Lung microvascular endothelial cell (primary cell): ENCODE measurements around the gene C15orf40. TPM values are rescaled to one million over a fixed set of nuclear protein-coding genes. Genes with fewer than 3 reads are reported as not detected.
"Not testable (repeated sequence)": the region's sequence is repeated elsewhere in the genome, so short reads cannot be mapped to it uniquely, and the experiment has no call there.

ENCODE experiments used
- DNase-seq, 2 donors: peaks; one replicate each; pipeline versions ENCODE4 v3.0.0 to v3.0.0-alpha.2; 2010; ENCODE audit warnings: low read depth in 2 of 2
- total RNA-seq: library from RNA; depleted of rRNA; stranded (reverse); fragments of >200 nt; gene quantifications from 2 replicates; pipeline ENCODE4 v1.2.1, GENCODE V29; 2014

C15orf40 gene
- 11.1 and 12.2 TPM in 2 replicates for total RNA-seq

DNA sequence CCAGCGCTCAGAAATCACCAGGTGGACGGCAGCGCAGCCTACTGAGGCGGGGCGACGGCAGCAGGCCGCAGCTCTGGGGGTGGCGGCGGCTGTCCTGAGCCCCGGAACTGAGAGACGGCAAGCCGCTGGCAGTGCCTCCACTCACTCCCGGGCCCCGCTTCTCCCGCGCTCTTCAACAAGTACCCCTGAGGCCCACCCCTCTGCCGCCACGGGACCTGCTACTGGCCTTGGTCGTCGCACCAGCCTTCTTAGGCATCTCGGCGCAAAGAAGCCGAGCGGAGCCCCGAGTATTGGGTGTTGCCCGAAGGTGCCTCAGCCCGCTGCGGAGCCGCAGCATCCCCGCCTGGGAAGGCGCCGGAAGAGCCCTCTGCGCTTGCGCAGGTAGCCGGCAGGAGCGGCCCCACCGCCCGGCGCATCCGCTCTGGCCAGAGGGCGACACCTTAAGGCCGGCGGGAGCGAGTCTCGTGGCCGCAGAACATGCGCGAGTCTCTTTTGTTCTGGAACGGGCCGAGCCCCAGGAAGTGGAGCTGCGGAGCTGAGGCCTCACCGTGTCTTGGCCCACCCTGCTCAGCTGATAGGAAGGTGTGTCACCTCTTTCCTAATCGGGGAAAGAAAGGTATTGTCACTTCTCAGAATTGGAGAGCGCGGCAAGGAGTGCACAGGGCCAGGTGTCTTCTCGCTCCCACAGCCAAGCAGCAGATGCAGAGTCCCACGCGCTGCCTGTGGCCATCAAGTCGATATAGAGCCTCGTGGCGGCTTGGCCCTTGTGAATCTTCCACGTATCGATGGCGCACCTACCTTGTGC lies at the start of gene C15orf40:
Gene C15orf40 (minus strand): TSS at position 369 of the 805 bp plus-strand sequence. CDS start 32 bp downstream, at position 337.
- DNase-seq, result peak; percentile 85 to 93

DNA sequence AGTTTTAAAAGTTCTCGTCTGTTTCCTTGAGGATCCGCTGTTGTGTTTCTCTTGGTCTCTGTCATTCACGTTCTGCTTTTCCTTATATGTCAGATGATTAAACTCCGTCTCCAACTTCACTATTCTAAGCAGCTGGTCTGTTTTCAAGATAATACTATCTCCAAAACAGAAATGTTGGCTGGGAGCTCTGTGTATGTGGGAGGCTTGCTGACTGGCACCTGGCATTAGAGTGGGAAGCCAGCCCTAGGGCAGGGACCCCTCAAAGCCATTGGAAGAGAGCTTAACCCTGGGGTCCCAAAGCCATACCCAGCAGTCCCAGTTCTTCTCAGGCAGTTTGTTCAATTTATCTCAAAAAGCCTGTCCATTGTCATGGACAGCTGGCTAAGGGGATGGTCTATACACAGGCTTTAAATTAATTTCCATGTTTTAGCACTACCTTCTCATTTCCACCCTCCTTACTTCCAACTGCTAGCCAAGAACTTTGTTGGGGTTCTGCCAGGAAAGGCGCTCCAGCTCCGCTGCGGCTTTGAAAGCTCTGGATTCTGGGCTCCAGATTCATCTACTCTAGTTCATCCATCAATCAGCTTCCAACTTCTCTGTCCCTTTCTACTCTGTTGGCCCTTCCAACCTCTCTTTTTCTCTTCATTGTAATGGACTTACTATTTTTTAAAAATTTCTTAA lies 46.4 kb upstream of the C15orf40 start:
- DNase-seq, result peak in 1 of 2 donors; percentile 37

DNA sequence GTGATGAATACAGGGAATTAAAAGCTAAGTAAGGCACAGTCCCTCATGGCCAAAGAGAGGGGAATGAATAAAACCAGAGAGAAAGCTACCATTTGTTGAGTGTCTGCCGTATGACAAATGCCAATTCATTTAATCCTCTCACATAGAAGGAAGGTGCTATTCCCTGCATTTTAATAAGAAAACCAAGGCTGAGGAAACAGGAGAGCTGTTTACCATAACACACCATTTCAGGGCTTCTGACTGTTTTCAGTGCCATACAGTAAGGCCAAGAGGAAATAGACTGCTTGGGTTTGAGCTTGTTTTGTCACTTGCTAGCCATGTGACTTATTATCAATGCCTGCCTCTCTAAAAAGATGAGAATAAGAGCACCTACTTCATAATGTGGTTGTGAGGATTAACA lies 45.6 kb upstream of the C15orf40 start:
- no peak for DNase-seq

DNA sequence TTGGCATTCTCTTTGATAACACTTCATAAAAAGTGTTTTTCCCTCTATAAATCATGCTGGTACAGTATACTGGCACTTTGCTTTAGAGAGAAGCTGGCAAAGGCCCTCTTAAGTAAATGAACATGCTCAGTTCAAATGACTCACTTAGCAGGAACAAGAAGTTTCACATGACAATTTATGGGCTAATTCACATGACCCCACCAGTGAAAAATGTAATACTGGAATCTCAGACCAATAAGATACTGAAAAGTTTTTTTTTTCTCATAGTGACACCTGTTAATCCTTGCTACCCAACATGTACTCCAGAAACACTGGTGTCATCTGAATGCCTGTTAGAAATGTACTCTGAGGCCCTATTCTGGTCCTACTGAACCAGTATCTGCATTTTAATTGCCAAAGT lies 41.7 kb upstream of the C15orf40 start:
- peak in 1 of 2 donors; percentile 90 for DNase-seq

DNA sequence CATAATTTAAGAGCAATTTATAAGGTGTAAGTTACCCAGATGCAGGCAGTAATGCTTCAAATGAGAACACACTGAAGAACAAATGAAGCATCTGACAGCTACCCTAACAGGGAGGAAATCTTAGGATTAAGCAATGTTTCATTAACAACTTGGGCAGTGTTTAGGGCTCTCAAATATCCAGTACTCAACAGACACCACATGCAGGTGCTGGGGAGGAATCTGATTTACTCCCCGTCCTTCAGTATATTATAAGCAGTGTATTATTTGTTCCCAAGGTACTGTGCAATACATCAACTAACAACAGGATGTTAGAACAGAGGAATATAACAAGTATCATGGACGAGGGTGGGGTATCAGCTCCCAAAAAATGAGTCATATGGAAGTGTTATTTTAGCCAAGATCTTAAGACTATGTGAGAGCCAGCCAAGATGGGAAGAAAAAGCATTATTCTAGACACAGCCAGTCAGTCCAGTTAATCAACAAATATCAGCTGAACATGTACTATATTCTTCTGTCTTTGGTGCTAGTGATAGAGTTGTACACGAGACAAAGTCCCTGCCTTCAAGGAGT lies 35.2 kb upstream of the C15orf40 start:
- DNase-seq, result peak in 1 of 2 donors; percentile 85

DNA sequence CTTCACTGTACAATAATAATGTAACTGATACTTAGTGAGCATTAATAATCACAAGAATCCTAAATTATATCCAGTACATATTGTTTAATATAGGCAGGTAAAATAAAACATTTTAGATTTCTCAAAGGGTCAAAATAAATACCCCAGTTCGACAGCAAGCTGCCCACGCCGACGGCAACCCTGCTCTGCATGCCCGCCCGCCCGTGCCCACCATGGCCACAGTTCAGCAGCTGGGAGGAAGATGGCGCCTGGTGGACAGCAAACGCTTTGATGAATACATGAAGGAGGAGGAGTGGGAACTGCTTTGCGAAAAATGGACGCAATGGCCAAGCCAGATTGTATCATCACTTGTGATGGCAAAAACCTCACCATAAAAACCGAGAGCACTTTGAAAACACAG lies 32.7 kb upstream of the C15orf40 start:
- DNase-seq, result no peak

DNA sequence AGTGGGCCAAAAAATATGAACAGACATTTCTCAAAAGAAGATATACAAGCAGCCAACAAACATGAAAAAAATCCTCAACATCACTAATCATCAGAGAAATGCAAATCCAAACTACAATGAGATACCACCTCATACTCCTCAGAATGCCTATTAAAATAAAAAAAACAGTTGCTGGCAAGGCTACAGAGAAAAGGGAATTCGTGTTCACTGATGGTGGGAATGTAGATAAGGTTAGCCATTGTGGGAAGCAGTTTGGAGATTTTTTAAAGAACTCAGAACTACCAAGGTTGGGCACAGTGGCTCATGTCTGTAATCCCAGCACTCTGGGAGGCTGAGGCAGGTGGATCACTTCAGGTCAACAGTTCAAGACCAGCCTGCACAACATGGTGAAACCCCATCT lies 27.8 kb upstream of the C15orf40 start:
- no peak for DNase-seq

DNA sequence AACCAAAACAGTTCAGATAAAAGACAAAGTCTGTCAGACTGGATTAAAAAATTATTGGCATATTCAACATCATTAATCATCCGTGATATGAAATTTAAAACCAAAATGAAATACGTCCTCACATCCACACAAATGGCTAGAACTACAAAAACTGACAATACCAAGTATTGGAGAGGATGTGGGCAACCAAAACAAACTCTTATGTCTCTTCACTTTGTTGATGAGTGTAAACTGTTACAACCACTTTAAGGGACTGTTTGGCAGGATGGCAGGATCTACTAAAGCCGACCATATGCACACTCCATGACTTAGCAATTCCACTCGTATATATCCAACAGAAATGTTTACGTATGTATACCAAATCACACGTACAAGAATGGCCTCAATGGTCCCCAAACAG lies 24.8 kb upstream of the C15orf40 start:
- DNase-seq, result no peak

DNA sequence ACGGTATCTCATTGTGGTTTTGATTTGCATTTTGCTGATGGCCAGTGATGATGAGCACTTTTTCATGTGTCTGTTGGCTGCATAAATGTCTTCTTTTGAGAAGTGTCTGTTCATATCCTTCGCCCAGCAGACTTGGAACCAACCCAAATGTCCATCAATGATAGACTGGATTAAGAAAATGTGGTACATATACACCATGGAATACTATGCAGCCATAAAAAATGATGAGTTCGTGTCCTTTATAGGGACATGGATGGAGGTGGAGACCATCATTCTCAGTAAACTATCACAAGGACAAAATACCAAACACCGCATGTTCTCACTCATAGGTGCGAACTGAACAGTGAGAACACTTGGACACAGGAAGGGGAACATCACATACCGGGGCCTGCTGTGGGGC lies 19.8 kb upstream of the C15orf40 start:
- not testable (repeated sequence) for DNase-seq

DNA sequence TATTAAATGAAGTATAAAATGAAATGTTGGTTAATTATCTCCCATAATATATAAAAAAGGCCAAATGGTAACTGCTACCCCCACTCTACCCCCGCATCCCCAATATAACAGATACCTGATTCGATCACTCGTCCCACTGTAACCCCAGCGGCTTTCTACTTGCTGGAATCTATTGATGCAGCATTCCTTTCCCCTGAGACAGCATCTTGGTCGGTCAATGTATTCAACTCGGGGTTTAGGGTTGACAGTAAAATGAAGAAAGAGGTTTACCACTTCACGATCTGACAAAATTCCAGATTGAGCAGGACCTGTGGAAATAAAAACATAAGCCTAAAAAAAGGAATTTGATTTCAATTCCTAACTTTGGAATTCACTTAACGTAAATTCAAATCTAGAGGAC lies 18.6 kb upstream of the C15orf40 start:
- DNase-seq, result no peak

DNA sequence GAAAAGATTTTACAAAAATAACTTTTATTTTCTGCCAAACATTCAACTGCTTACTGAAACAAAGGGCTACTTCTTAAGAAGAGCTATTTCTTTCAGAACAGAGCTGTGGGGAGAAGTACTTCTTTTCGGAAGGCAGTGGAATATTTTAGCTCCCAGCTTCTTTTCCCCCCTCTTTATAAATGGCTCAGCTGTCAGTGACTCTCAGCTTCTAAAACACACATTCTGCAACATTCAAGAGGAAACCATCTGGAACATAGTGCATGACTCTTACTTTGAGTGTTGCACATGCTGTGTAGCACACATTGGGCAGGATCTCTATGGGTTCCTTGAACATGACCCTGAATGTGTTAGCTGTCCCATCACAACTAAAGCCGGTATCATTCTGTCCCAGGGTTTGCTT lies 7.0 kb upstream of the C15orf40 start:
- DNase-seq, result peak in 1 of 2 donors; percentile 31

DNA sequence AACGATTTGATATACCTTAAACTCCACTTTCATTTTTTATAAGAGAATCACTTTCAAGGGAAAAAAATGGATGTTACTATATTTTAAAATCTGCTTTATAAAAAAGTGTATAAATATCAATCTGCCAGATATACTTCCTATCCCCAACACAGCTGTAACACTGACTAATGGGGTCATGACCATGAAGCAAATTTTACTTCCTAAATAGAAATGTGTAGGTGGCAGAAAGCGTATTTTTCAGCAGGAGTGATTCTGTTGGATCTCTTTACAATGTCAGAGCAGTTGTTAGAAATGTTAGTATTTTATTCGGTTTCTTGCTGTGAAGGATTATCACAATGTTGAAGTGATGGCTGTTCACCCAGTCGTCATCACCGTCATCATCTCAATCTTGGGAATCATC lies 5.5 kb upstream of the C15orf40 start:
- DNase-seq, result peak; percentile 60 to 62

DNA sequence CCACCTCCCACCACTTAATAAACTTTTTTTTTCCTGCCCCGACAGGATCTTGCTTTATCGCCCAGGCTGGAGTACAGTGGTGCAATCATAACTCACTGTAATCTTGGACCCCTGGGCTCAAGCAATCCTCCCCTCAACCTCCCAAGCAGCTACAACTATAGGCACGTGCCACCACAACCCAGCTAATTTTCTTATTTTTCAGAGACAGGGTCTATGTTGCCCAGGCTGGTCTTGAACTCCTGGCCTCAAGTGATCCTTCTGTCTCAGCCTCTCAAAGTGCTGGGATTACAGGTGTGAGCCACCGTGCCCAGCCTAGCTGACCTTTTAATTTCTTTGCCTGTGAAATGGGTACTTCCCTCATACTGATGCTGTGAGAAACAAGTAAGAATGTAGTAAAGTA lies 3.9 kb upstream of the C15orf40 start:
- DNase-seq, result no peak

DNA sequence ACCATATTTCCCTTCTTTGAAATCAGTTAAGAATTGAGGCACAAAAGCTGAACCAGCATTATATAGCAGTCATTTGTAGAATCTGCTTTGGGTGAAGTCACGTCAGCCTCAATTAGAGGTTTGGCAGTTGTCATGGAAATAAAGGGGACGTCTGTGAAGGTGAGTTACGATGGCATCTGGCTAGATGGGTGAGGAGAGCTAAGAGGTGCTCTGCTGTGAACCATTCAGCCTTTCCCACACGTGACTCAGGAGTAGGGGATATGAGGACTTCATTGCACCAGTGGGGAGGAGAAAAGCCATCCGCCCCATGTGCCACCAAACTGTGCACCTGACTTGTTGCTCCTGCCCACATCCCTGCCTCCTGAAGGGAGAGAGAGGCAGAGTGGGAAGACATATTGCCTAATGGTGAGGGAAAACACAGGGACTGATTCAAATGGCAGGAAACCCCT lies 2.8 kb upstream of the C15orf40 start:
- no peak for DNase-seq

DNA sequence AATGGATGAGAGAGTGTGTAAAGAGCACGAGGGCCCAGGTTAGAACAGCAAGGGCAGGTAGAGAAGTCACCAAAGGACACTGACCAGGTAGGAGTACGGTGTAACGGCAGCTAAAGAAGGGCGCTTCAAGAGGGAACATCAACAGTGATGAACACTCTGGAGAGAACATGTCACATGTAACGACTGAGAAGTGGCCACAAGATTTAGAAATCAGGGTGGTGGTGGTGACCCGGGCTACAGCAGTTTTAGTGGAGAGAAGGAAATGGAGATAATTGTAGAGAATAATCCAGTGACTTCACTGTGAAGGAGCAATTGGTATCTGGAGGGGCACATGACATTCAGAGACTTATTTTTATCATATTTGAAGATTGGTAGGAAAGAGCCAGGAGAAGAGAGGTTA lies 1.2 kb upstream of the C15orf40 start:
- no peak for DNase-seq

DNA sequence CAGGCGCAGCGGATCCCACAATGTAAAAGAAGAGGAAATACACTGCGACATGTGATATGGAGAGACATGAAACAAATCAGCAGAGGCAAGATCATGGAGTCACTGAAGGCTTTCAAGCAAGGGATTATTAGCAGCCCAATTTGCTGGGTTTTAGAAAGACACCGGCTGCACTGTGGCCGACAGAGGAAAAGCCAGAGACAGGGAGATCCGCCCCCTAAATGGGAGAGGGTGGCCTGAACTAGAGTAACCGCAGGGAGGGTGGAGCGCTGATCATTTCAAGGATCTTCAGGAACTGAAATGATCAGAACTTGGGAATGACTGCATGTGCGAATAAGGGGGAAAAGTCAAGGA lies 612 bp upstream of the C15orf40 start:
- DNase-seq, result no peak

DNA sequence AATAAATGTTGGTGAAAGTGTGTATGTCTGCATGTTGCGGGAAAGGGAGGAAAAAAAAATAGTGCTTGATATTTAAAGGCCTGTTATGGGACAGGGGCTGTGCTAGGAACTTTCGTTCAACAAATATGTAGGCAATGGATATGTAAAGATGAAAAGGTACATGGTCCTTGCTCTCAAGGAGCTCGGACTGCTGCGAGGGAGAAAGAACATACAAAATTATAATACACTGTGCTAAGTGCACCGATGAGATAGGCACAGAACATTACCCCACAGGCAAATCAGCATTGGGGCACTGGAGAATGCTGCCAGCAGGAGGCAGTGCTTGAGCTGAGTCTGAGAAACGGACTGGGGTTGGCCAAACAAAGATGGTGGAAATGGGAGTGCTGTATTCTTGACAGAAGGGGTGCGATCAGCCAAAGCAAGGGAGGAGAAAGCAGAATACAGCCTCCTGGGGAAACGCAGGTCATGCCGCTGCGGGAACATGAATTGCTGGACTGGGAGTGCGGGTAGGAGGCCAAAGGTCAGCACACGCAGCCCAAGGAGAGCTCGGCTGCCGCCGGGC lies 649 bp downstream of the C15orf40 start:
- peak; percentile 88 to 90 for DNase-seq

DNA sequence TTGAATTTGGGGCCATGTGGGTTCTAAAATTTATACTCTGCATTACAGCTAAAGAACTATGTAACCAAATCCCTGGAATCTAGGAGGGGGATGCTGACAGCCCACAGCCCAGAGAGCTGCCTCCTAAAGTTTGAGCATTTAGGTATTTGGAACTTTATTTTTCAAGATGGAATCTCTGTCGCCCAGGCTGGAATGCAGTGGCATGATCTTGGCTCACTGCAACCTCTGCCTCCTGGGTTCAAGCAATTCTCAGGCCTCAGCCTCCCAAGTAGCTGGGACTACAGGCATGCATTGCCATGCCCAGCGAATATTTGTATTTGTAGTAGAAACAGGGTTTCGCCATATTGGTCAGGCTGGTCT lies 10.8 kb downstream of the C15orf40 start:
- DNase-seq, result not testable (repeated sequence)

DNA sequence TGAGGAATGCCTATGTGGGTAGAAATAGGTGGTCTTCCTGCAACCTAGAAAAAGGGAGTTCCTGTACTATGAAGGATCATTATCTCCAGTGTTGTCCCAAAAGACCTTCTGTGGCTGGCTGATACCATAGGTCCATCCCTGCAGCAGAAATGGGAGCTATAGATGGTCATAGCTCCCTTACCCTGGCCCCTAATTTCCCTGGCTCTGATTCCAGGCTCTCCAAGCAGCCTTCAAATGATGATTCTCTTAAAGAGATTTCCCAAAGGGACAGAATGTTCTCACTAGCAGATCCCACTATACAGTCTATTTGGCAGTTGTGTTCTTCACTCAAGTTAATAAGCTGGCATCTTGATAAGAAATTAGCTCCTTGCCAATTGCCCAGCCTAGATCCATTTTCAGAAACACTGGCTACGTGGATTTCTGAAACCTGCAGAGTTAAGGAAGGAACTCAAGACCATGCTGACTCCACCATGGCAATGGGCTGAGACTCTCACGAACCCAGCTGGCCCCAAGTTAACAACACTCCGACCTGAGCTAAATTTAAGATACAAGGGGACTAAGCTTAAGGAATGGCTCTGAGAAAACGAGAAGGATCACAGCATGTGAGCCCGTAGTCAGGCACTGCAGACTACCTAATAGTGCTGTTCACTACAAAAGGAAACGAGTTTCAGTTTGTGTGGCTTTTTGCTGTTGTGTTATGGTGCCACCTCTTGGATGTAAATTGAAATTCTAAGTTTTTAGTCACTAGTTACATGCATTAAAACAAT lies 11.4 kb downstream of the C15orf40 start:
- DNase-seq, result peak; percentile 66 to 80

DNA sequence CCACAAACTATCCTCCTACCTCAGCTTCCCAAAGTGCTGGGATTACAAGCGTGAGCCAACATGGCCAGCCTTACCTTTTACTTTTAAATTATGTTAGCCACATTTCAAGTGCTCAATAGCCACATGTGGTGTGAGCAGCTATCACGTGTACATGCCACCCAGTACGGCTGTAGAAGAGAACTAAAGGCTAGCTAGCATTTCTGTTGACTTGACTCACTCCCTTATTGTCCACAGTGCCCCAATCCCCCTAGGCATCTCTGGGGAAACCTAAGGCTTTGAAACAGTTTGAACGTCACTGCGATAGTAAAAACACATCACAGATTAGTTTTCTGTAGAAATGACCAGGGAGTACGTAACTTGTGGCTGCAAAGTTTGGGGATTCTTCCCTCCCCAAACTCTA lies 12.0 kb downstream of the C15orf40 start:
- no peak for DNase-seq

DNA sequence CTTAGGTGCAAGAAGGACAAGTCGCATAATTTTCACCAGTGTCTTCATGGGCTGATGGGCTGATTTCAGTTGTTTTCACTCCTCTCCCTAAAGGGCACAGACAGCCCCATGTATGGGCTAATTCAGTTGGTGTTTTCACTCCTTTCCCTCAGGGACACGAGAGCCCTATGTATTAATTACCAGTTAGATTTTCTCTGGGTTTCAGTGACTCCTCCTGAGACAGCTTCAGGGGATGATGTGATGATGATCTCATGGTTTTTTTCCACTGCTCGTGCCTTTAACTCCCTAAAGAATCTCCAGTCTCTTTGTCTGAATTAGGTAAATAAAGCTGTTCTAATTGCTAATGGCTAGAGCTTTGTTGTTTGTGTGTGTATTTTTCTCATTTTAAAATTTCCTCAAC lies 15.5 kb downstream of the C15orf40 start:
- DNase-seq, result no peak

DNA sequence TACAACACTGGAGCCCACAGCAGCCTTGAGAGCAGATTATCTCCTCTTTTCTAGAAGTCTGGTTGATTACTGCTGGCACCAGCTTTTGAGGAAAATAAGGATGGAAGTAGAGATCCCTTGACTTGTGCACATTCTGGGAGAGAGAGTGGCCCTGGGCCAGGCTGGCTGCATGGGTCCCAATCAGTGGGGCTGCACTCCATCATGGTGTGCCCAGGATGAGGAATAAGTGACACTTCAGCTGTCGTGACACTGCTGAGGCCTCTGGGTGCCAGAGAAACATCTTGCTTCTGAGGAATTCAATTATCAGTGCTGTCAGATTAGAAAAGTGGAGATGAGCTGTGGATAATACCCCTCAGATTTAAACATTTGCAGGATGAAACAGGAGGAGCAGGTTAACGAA lies 16.4 kb downstream of the C15orf40 start:
- no peak for DNase-seq
